ENCODE data around the gene MYLIP.

GRCh38 chr6:16097382-16098171, 31.3 kb upstream of the MYLIP start:
- TF ChIP-seq ZNF184 (tag by site-specific recombination; IDR thresholded peaks at IDR 0.05) = no peak
- TF ChIP-seq, protein P1, sequence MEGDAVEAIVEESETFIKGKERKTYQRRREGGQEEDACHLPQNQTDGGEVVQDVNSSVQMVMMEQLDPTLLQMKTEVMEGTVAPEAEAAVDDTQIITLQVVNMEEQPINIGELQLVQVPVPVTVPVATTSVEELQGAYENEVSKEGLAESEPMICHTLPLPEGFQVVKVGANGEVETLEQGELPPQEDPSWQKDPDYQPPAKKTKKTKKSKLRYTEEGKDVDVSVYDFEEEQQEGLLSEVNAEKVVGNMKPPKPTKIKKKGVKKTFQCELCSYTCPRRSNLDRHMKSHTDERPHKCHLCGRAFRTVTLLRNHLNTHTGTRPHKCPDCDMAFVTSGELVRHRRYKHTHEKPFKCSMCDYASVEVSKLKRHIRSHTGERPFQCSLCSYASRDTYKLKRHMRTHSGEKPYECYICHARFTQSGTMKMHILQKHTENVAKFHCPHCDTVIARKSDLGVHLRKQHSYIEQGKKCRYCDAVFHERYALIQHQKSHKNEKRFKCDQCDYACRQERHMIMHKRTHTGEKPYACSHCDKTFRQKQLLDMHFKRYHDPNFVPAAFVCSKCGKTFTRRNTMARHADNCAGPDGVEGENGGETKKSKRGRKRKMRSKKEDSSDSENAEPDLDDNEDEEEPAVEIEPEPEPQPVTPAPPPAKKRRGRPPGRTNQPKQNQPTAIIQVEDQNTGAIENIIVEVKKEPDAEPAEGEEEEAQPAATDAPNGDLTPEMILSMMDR (tag by site-specific recombination; IDR thresholded peaks at IDR 0.05) = no peak
- TF ChIP-seq ZBTB7A (tag by site-specific recombination; IDR thresholded peaks at IDR 0.05; ENCODE audit: low read depth) = no peak
- TF ChIP-seq ZNF433 (tag by site-specific recombination; IDR thresholded peaks at IDR 0.05; ENCODE audit: low read depth) = no peak
- TF ChIP-seq ELK4 (IDR thresholded peaks at IDR 0.05; ENCODE audit: borderline replicate concordance, low read depth, low read length) = no peak
